Measurements from ENCODE around the gene BEAN1.
"Not testable (repeated sequence)": the region's sequence is repeated elsewhere in the genome, so short reads cannot be mapped to it uniquely, and the experiment has no call there.

BEAN1 gene

DNA sequence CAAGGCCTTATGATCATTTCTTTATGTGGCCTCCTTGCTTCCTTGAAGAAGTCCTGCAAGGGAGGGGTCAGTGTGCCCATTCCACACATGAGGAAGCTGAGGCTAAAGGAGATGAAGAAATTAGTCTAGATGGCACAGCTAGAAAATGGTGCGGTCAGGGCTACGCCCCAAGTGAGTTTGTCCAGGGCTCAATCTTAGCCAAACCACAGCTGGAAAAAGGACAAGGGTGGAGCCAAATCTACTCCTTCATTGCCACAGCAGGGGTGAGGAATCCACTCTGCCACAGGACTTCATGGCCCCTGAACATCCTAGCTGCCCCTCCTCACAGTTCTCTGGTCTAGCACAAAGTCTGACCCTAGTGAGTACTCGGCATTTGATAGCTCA lies 16.2 kb downstream of the BEAN1 start:
- DNase-seq = no peak

DNA sequence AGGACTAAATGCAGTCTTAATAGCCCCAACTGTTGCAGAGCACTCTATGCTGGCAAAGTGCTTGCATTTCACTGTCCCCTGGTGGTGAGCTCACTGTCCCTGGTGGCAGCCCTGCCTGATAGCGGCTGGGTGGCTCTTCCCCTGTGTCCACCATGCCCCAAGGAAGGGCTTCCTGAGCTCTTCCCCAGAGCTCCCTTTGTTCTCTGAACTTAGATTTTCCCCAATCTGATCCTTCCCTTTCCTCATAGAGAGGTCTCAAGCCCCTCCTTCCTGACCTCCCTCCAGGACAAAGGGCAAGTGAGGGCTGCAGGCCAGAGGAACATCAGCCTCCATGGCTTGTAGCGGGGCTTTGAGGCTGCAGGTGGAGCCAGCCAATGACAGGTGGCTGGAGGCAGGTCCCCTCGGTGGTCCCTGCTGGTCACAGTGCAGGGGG lies 17.0 kb downstream of the BEAN1 start:
- no peak for DNase-seq

DNA sequence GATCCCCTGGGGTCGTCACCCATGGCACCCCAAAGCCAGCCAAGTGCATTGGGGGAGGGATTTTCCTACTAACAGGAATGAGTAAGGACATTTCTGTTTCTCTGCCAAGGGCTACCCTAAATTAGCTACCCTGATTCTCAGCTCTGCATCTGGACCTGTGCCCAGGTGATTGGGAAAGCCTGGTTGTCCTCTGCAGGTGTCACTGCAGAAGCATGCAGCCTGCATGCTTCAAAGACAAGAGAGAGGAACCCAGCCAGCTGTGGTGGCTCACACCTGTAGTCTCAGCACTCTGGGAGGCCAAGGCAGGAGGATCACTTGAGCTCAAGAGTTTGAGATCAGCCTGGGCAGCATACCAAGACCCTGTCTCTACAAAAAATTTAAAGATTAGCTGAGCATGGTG lies 19.6 kb downstream of the BEAN1 start:
- no peak for DNase-seq

DNA sequence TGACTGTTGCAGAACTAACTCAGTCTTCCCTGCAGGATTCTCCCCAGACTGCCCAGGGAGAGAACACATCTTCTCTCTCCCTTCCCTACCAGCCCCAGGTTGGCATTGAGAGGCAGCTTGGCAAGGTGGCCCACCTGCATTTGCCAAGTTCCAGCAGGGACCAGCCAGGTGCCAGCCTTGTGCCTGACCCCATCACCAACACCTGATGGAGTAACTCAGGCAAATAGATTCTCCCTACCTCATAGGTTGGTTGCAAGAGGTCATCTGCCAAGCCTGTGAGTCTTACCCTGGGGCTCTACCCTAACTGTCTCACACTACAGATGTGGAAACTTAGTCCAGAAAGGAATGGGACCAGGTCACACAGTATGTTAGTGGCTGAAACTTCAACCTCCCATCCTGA lies 20.4 kb downstream of the BEAN1 start:
- DNase-seq = no peak

DNA sequence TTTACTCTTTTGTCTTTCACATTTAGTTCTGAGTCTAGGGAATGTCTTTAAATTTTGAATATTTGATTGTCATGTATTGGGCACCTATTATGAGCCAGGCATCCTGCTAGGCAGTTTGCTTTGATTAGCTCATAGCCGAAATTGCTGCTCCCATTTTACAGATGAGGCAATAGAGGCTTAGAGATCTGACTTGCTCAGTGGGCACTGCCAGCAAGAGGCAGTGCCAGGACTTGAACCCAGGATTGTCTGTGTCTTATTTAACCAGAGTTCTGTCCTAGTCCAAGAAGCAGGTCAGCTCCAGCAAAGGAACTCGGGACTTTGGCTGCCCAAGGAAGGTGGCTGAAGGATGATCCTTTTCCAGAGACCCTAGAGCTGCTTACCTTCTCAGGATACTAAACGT lies 24.5 kb downstream of the BEAN1 start:
- DNase-seq = no peak

DNA sequence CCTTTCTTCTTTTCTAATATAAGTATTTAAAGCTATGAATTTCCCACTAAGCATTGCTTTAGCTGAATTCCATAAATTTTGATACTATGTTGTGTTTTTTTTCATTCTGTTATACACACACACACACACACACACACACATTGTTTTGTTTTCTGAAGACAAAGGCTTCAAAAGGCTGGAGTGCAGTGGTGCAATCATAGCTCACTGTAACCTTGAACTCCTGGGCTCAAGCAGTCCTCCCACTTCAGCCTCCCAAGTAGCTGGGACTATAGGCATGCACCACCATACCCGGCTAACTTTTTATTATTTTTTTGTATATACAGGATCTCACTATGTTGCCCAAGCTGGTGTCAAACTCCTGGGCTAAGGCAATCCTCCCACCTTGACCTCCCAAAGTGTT lies 26.1 kb downstream of the BEAN1 start:
- not testable (repeated sequence) for DNase-seq

DNA sequence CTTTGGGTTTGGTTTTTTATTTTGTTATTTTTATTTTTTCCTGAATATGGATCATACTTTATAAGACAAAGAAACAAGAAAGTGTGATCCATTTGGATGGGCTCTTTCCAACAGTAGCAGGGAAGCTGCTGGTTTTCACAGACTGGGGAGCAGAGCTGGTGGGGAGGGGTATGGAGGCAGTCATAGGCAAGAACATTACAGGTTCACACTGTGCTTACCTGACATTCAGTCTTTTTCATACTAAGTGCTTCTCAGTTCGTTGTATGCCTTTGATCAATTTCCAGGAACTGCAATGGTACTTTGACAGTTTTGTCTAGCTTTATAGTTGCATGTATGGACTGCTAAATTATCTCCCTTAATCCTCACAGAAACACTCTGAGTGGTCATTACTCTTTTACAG lies 27.7 kb downstream of the BEAN1 start:
- DNase-seq = no peak

DNA sequence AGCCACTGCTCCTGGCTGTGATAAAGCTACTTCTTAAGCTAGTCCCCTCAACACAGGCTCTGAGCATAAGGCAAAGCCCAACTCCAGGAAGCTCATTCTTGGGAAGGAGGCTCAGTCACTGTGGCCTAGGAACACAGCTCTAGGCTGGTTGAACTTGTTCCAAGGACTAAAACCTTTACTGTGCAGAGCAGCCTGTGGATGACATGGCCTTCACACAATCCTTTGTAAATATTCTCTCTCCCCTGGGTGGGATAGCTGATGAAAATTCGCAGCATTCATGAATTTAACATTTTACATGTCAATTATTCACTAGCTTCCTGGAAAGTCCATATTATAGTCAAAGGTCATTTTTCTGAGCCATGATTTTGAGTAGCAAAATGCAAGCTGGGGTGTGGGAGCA lies 28.9 kb downstream of the BEAN1 start:
- DNase-seq = no peak

DNA sequence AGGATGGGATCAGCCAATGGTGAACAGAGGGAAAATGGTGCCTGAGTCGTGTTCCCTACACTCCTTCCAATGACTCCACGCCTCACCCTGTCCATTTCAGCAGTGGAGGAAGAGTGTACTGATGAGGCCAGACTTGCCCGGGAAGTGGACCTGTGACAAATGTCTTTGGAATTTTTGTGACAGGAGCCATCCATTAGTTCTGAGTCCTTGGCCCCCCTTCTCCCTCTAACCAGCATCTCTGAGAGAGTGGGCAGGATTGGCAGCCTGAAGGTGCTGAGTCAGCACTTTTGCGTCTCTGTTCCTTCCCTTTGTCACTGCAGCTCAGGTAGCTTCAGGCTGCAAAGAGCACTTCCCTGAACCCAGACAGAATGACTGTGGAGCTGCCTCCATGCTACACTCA lies 30.8 kb downstream of the BEAN1 start:
- DNase-seq = no peak

DNA sequence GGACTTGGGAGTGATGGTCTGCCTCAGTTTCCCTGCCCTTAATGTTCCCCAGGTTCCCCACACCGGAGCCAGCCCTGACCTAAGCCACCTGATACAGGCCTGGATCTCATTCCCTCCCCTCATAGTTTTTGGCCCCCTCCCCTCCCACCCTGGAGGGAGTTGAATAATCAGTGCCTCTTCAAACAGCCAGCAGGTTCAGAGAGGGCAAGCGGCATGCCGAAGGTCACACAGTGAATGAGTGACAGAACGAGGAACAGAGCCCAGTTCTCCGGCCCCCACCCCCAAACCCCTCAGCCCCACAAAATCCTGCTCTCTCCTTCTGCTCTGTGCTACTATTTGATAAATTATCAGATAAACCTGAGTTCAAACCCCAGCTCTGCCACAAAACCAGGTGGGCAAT lies 31.2 kb downstream of the BEAN1 start:
- DNase-seq = no peak

DNA sequence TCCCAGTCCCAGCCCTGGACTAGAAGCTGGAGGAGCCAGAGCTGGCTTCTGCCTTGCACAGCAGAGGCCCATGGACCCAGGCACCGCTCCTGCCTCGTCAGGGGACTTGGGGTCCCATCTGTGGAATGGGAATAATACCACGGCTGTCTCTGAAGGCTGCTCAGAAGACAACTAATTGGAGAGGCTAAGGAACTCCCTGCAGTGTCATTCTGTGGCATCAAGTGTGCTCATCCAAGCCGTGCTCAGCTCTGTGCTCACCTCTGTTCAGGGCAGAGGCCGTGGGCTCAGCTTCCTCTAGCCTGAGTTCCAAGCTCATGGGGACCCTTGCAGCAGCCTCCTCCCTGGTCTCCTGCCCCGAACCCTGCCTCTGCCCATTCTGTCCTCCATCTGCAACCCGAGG lies 31.8 kb downstream of the BEAN1 start:
- no peak for DNase-seq

DNA sequence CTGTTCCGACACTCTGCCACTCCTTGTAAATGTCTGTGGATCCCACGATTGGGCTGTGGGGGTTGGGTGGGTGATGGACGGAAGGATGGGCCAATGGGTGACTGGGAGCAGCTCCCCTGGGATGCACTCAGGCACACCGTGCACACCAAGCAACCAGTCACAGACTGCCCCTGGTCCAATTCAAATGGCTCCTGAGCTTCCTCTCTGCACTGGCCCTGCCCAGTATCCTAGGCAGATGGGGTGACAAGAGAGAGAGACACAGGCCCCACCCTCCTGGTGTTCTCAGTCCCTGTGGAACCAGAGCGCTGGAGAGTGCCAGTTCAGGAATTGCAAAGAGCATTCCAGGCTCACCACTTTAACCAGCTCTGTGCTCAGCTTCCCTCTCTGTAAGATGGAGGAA lies 32.8 kb downstream of the BEAN1 start:
- DNase-seq = no peak

DNA sequence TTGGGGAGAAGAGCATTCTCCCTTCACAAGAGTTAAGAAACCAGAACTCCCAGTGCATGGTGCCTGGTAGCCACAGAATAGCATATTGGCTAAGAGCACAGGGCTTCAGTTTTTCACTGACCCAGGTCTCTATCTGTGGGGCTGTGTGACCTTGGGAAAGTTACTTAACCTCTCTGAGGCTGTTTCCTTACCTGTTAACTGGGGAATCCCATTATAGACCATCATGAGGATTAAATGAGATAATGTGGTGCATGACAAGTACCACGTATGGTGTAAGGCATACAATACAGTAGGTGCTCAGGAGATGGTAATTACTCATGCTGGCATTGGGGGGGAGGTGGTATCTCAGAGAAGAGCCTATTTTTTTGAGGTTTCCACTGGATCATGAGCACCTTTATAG lies 33.6 kb downstream of the BEAN1 start:
- DNase-seq = no peak

DNA sequence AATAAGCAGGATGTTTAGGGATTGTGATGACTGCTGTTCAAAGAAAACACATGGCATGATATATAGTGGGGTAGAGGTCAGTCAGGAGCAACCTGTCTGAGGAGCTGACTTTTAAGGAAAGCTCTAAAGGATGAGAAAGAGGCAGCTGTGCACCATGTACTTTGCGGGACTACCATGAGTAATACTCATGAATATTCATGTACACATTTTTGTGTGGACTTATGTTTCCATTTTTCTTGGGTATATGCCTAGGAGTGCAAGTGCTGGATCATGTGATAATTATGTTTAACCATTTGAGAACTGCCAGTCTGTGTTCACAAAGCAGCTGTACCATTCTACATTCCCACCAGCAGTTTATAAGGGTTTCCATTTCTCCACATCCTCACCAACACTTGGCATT lies 35.8 kb downstream of the BEAN1 start:
- DNase-seq = no peak

DNA sequence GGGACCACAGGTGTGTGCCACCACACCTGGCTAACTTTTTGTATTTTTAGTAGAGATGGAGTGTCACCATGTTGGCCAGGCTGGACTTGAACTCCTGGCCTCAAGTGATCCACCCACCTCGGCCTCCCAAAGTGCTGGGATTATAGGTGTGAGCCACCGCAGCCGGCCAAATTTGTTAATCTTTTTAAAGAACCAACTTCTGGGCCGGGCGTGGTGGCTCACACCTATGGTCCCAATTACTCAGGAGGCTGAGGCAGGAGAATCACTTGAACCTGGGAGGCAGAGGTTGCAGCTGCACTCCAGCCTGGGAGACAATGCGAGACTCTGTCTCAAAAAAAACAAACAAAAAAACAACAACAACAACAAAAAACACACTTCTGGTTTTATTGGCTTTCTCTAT lies 38.9 kb downstream of the BEAN1 start:
- not testable (repeated sequence) for DNase-seq

DNA sequence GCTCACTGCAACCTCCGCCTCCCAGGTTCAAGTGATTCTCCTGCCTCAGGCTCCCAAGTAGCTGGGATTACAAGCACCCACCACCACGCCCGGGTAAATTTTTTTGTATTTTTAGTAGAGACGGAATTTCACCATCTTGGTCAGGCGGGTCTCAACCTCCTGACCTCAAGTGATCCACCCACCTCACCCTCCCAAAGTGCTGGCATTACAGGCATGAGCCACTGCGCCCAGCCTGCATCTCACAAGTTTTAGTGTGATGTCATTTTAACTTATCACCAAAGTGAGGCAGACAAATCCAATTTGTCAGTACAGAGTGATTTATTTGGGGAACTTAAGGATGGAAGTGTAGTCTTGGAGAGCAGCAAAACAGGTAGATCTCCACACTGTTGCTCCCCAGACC lies 39.5 kb downstream of the BEAN1 start:
- not testable (repeated sequence) for DNase-seq

DNA sequence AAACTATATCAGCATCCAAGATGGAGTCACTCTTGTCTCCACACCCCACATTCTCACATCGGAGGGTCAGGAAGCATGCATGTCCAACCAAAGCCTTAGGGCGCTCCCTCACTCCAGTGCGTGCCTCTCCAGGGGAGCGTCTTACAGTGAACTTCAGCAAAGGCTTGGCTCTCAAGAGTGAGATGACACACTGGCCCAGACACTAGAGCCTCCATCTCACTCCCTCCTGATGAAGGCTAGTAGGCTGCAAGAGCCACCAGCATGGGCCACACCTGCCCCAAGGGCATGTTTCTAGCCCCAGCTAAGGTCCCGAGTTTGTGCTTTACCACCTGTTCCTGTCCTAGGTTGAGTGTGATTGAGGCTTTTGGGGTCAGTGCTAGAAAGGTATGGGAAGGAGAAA lies 40.5 kb downstream of the BEAN1 start:
- DNase-seq = no peak

DNA sequence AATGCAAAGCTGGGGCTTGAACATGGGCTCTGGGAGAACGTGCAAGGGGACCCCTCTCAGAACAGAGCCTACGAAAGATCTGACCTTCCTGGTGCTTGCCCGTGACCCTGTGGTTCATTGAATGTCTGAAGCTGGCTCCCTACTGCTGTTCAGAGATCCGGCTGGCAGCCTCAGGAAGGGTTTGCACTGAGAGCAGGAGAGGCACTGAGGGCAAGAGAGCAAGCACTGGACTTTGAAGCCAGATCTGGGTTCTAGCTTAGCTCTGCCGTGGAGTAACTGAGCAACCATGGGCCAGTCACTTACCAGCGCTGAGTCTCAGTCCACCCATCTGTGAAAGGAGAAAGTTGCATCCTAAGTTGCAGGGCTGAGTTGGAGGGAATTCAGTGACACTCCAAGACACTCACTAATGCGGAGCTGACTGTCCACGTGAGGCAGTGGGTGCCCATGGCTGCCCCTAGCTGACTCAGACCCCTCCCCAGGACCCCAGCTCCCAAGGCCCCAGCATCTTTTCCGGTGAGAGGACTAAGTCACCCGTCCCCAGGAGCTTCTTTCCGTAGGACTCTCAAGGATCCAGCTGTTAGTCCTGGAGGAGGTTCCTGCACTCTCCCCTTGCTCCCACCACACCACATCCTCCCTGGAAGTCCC lies 41.3 kb downstream of the BEAN1 start:
- DNase-seq = no peak

DNA sequence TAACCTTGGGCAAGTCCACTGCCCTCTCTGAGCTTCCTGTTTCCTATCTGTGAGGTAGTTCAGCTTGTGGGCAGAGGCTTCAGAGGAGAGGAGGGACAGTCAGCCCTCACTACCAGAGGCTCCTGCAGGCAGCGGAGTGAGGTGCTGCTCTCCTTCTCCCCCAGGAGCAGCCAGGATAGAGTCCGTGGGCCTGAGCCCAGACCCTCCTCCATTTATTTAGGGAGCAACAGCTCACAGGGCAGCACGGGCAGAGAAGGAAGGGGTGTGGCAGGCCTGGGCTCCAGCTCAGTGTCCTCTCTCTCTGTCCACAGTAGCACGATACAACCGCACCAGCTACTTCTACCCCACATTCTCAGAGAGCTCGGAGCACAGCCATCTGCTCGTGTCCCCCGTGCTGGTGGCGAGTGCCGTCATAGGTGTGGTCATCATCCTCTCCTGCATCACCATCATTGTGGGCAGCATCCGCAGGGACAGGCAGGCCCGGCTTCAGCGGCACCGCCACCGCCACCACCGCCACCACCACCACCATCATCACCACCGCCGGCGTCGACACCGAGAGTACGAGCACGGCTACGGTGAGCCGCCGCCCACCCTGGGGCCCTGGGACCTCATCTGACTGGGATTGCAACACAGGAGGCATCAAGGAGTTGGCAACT lies 42.3 kb downstream of the BEAN1 start:
- no peak for DNase-seq

DNA sequence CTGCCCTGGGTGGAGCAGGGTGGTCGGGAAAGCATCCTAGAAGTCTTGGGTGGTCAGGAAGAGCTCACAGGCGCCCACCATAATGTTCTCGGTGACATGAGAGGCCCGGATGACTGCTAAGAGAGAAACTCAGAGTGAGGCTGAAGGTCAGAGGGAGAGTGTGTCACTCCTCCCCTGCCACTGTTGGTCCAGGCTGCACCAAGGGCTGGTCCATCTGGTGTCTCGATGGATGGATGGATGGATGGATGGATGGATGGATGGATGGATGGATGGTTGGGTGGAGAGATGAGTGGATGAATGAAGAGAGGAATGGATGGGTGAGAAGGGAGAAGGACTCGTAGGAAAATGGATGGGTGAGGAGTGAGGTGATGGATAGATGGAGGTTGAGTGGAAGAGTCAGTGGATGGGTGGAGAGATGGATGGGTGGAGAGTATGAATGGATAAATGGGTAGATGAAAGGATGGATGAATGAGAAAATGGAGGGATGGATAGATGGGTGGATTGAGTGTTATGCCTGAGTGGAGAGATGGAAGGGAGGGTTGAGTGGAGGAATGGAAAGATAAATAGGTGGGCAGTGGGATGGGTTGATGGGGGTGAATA lies 43.0 kb downstream of the BEAN1 start:
- no peak for DNase-seq

DNA sequence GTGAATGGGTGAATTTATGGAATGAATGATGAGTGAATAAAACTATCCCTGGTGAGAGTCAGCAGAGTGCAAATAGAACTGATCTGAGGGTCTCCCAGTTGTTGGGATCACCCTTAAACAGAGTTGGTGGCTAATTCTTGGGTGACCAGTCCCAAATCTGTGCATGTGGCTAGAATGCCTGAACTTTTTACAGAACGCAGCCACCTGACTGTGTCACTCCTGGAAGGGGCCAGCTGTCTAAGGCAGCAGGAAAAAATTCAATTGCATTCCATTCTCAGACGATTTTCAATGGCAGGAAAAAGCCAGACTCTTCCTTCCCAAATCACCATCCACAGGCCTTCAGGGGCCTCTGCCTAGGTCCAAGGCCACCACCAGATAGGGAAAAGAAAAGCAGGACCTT lies 43.5 kb downstream of the BEAN1 start:
- no peak for DNase-seq

DNA sequence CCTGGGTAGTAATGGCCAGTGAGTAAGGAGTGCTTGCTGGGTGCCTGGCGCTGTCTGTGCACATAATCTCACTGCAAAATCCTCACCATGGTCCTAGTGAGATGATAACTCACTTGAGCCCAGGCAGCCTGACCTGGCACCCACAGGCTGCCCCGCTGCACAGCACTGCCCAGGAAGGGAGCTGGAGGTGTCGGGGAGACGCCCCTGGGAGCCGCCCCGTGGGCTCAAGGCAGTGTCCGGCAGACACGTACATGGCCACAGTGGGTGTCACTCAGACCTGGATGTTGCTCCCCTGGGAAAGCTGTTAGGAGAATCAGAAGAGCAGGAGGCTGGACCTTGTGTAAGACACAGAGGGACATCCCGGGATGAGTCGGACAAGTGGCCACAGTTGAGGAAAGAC lies 44.2 kb downstream of the BEAN1 start:
- no peak for DNase-seq

DNA sequence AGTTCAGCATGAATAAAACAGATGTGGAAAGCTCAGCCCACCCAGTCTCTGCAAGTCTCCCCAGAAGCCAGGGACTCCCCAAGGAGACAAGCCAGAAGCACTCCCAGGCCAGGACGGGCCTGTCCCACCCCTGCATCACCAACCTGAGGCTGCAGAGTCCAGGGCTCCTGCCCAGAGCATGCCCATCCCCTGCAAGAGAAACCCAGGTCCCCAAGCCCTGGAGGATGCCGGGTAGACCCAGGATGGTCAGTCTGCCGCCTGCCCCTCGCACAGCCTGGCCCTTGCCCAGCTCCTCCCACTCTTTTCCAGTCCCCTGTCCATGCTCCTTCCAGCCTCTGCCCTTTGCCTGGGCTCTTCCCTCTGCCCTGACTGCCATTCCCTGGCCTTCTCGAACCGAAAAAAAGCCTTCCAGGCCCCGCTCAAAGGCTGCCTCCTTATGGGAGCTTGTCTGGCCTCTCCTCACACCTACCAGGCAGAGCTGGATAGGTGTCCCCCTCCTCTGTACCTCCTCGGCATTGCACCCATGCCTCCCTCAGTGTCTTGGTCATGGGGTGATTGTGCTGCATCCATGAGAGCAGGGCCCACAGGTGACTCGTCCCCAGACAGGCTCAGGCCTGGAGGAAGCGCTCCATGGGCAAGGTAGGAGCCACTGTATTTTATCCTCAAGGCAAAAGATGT lies 44.8 kb downstream of the BEAN1 start:
- no peak for DNase-seq

DNA sequence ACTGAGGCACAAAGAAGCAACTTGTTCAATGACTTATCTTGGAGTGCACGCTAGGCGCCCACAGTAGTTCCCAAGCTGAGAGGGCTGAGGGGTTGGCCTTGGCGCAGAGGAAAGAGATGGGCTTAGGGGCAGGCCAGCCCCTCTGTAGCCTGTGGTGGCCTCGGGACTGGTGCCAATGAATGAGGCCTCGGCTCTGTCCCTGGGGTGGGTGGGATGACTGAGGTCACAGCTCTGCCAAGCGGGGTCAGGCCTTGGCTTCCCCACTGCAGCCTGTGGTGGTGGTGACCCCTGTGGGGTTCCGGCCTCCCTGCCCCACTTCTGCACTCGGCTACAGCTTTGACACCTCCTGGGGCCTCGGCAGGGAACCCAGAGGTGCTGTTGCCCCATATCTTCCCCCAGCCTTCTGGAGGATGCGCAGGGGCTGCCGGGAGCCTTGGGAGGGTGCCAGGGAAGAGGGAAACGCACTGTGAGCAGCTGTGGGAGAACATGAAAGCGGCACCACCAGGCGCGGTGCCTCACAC lies 46.0 kb downstream of the BEAN1 start:
- DNase-seq = no peak

Measured in stimulated activated CD4-positive, alpha-beta T cell treated with anti-CD3 and anti-CD28 coated beads, Interleukin-12 subunit alpha, Interleukin-12 subunit beta, amount 100 ng/mL, for 4 hours (primary cell).